HG02938 (cell line): ENCODE data around the gene PKDREJ.

Experiments used
- ATAC-seq: cut with Tn5 transposase; IDR thresholded peaks from one replicate; pipeline ENCODE4 v1.9.1; 2021; ENCODE audit warnings: mild to moderate bottlenecking, moderate library complexity; ENCODE audit not compliant: unreplicated experiment

The PKDREJ gene

DNA sequence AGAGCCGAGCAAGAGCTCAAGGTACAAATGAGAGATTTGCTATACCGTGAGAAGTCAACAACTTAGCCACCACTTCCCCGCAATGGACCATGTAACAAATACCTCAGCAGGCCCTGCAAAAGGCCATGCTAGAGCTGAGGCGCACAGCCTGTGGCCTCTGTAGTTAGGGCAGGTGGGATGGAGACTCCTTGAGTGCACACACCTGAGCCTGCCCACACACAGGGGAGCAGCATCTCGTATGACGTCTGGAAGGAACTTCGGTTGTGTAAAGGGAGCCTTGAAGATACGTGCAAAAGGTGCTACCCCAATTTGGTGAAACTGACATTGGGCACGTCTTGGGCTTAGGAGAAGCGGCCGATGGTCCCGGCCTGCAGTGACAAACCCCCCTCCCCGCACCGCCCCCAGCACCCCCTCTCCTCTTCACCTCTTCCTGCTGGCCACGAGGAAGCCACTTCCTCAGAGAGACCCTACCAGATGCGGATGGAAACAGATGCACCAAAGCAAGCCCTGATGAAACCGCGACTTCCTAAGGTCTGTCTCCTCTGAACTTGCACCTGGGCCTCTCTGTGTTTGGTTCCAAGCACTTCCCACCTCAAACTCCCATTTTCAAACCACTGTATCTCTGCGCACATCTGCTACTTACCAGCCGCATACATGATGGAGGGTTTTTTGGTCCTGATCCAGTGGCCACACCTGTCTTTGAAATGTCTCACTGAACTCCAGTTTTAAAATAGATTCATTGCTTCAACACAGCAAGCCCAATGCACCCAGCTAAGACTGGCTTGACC is 23.7 kb downstream of the PKDREJ start:
- no peak for ATAC-seq

DNA sequence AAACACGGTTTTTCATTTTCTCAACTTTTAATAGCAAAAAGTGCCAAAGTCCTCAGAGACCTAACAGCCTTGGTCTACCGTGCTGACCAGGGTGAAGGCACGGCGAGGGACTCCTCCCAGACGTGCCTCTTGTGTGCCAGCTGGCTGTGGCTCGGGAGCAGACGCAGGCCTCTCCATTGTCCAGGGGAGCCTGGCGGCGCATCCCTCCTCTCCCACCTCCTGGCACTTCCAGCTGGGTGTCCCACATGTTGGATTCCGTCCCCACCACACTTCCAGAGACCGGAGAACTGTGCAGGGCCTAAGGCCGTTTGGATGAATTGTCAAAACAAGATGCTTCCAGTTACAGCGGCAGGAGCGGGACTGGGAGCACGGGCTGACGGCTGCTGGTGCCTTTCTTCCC is 24.6 kb downstream of the PKDREJ start:
- ATAC-seq = no peak

DNA sequence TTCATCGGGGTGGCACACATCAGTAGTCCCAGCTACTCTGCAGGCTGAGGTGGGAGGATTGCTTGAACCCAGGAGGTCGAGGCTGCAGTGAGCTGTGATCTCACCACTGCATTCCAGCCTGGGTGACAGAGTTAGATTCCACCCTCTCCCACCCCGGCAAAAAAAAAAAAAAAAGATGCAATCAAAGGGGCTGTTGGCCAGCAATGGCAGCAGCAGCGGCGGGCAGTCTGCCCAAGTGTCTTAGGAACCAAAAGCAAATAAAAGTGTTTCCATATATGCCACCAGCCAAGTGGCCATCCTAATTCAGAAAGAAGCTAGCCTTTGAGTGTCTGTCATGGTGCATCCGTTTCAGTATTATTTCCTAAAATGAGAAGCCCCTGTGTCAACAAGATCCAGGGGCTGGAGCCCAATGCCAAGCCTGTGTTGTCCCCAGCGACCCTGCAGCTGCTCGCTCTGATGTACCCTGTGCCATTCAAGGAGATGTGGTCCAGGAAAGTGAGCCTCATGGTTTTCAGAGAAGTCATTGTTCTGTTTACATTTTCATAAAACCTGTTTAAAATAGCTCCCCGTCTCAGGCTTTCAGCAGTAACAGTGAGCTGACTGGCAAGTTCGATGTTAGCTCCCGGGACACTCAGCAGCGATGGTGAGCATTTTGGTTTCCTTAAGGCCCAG is 25.6 kb downstream of the PKDREJ start:
- ATAC-seq = no peak

DNA sequence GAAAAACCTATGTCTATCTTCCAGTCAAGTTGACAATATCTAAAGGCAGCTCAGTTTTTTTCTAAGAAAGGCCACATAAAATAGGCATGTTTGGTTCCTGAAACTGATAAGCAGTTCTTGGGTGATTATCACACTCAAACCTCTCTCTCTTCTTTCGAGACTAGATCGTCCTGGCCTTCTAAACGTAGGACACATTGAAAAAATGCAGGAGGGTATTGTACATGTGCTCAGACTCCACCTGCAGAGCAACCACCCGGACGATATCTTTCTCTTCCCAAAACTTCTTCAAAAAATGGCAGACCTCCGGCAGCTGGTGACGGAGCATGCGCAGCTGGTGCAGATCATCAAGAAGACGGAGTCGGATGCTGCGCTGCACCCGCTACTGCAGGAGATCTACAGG is 28.2 kb downstream of the PKDREJ start:
- ATAC-seq = no peak

DNA sequence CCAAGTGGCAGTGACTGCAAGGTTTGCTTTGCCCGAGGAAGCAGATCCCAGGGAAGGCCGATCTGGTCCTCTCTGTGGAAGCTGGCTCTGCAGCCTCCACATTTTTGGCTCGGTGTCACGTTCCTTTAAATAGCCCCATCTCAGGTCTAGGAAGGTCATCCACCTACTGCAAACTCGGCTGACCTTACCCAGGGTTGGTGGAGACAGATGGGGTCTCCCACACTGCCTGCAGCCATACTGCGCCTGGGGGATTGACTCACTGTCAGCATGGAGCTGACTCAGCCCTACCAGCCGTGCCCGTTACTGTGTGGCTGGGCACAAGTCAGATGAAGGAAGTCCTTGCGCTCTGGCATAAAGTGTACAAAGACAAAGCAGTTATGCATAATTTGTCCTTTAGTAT is 29.9 kb downstream of the PKDREJ start:
- ATAC-seq = no peak

DNA sequence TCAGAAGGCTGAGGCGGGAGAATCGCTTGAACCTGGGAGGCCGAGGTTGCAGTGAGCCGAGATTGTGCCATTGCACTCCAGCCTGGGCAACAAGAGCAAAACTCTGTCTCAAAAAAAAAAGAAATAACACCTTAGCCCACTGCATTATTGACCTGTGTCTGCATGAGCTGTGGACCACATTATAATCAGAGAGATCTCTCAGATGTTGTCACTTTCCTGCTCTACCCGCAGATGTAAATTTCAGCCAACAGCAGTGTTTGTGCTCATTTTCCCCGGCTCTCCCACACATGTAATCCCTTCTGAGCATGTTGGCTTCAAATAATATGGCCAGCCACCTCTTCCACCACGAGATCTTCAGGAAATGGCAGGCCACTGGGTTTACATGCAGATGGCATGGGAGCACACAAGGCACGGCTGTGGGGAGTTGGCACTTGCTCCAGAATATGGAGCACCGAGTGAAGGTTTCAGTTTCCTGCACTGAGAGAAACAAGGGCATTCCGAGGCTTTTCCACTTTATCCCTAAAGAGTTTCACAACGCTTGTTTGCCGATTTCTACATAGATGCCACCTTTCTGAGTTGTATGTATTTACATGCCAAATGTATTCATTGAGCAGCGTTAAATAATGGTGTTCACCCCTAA is 32.8 kb downstream of the PKDREJ start:
- no peak for ATAC-seq

DNA sequence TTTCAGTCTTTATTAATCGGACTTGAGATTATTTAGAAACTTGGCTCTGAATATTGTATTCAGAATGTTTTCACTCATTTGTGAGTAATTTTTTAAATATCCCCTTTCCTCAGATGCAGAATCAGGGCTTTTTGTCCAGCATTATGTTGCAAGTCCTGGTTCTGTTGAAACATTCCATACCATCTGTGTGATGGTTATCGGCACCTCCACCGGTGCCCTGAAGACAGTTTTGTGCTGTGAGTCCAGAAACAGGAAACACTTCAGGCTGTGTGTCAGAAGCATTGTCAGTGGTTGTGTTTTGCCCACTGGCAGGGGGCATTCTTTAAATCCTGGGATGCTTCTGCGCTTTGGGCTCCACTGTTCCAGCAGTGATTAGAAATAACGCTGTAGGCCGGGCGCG is 33.4 kb downstream of the PKDREJ start:
- ATAC-seq = no peak

DNA sequence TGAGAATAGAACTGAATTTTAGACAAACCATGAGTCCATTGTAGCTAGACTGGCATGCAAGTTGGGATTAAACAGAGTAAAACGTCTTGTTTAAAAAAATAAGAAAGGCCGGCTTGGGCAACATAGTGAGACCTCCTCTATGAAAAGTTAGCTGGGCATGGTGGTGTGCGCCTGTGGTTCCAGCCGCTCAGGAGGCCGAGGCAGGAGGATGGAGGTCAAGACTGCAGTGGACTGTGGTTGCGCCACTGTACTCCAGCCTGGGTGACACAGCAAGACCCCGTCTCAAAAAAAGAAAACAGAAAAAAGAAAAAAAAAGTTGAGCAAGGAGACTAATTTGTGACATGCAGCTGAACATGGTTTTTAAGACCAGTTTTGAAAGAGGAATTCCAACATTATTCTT is 36.6 kb downstream of the PKDREJ start:
- no peak for ATAC-seq

DNA sequence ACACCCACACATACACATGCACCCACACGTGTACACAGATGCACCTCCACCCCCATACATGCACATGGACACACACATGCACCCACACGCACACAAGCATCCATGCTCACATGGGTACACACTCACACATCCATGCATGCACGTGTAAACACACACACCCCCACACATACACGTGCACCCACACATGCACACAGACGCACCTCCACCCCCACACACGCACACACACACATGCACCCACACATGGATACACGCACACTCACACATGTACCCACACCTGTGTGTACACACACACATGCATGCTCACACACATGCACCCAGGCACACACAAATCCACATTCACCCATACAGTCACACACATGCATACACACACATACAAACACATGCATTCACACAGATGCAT is 37.5 kb downstream of the PKDREJ start:
- ATAC-seq = no peak

DNA sequence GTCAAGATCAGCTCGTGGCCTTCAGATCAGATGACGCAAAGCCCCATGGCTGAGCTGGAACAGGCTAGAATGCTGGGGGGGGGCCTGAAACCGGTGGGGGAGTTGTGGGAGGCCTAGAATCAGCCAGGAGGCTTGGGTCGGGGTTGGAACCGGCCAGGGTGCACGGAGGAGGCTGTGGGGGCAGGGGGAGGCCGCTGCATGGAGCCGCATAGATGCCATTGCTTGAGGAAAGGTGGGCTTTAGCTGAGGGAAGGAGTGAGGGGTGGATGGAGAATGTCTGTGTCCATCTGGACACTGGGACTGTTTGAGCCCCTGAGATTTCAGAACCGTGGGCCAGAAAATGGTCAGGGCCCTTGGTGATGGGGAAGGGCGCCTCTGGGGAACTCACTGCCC is 38.2 kb downstream of the PKDREJ start:
- ATAC-seq = no peak

DNA sequence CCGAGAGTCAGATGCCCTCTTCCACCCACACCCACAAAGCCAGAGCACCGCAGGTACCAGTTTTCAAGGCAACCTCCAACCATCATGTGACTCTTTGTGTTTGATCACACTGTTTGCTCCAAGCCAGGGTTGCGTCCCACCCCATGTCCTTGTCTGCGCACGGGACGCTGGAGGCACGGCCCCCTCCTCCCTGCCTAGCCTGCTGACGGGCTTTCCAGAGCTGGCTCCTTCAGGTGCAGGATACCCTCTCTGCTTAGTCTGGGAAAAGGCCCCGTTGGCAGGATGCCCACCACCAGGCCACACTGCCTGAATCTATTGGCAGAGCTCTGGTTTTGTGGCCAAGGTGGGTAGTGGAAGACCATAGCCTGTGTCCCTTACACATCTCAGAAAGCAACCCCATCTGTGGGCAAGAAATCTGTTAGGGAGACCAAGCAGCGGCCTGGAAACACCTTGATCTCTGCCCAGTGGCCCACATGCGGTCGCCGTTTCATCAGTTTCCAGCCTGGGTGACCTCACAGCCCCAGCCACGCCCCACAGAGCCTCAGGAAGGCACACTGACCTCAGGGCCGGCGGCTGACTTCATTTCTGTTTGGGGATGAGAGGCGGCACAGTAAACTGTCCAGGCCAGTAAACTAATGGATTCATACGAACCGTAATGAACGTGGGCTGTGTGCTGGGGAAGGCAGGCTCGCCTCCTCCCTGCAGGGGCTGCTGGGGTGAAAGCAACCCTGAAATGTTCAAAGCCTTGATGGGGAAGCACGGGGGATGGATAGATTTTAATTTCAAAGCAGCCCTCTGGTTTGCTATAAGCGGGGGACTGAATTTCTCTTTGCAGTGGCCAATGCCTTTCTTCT is 38.9 kb downstream of the PKDREJ start:
- ATAC-seq = no peak

DNA sequence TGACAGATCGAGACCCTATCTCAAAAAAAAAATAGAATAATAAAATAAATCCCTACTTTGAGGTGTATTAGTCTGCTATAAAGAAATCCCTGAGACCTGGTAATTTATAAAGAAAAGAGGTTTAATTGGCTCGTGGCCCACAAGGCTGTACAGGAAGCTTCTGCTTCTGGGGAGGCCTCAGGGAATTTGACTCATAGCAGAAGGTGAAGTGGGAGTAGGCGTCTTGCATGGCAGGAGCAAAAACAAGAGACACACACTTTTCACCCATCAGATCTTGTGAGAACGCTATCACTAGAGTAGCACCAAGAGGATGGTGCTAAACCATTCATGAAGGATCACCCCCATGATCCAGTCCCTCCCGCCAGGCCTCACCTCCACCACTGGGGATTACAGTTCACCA is 42.2 kb downstream of the PKDREJ start:
- ATAC-seq = no peak

DNA sequence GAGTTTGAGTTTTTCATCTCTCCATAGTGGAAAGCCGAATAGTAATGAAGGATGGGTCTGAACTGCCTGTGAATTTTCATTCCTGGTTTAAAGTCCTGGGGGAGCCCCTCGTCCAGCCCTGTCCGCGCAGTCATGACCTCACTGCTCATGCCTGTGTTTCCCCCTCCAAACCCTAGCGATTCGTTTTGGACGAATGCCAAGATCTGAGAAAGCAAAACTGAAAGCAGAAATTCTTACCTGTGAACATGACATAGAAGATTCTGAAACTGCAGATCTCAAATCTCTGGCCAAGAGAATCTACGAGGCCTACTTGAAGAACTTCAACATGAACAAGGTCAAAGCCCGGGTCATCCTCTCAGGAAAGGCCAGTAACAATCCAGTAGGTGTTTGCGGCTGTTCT is 43.5 kb downstream of the PKDREJ start:
- no peak for ATAC-seq

DNA sequence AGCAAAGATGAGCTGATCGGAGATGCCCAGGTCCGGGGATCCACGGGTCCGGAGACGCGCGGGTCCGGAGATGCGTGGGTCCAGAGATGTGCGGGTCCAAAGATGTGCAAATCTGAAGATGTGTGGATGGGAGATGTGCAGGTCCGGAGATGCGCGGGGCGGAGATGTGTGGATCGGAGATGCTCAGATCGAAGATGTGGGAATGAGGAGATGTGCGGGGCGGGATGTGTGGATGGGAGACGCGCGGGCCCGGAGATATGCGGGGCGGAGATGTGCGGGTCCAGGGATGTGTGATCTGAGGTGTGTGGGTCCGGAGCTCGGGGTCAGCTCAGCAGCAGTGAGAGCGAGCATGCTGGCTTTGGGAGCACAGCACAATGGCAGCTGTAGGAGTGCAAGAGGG is 48.5 kb downstream of the PKDREJ start:
- ATAC-seq = no peak

DNA sequence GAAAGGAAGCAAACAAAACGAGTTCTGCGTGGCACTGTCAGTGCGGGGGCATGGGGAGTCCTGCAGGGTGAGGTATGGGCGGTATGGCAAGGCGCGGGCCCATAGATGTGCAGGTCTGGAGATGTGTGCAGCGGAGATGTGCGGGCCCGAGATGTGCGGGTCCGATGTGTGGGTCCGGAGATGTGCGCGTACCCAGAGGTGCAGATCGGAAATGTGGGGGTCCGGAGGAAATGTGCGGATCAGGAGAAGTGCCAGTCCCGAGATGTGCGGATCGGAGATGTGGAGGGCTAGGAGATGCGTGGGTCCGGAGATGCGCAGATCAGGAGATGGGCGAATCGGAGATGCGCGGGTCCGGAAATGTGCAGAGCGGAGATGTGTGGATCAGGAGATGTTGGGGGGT is 49.0 kb downstream of the PKDREJ start:
- ATAC-seq = no peak

DNA sequence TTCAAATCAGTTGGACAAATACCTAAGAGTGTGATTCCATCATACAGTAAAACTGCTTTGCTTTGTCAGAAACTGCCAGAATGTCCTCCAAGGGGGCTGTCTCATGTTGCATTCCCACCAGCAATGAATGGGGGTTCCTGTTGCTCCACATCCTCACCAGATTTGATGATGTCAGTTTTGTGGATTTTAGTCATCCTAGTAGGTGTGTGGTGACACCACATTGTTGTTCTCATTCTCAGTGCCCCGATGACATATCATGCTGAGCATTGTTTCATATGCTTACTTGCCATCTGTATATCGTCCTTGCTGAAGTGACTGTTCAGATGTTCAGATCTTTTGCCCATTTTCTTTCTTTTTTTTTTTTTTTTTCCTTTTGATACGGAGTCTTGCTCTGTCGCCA is 50.1 kb downstream of the PKDREJ start:
- ATAC-seq = no peak

DNA sequence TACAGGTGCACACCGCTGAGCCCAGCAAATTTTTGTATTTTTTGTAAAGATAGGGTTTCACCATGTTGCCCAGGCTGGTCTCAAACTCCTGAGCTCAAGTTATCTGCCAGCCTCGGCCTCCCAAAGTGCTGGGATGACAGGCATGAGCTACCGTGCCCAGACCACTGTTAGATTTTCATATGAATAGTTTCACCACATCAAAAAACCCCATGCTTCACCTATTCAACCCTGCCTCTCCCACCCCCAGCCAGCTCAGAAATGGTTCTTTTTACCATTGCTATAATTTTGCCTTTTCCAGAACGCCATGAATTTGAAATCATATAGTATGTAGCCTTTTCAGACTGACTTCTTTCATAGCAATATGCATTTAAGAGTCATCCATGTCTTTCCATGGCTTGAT is 50.9 kb downstream of the PKDREJ start:
- ATAC-seq = no peak

DNA sequence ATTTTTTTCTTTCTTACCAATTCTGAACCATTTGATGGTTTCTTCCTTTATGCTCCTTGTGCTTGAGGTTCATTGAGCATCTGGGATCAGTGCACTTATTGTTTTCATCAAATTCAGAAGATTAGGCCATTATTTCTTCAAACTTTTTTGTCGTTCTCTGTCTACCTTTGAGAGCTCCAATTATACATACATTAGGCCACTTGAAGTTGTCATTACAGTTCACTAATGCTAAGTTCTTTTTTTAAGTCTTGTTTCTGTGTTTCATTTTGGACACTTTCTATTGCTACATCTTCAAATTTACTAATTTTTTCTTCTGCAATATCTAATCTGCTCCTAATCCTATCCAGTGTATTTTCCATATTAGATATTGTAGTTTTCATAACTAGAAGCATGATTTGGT is 53.9 kb downstream of the PKDREJ start:
- no peak for ATAC-seq
